ENCODE data around the gene DHFR2. TPM values are rescaled to one million over a fixed set of nuclear protein-coding genes. Genes with fewer than 3 reads are reported as not detected.

Gene DHFR2
- polyA plus RNA-seq, 1 of the 3 experiments (the other 2 are of a cell fraction), result 1.3 TPM

GRCh38 chr3:94076055-94076454 lies 13.3 kb upstream of the DHFR2 start (continued):
- TF ChIP-seq IRF3 (IDR thresholded peaks at IDR 0.05; ENCODE audit: low read depth, low read length) (no peak), ELF1 (IDR thresholded peaks at IDR 0.05) (no peak), SMC3 (IDR thresholded peaks at IDR 0.05; ENCODE audit: low read depth, low read length) (no peak)

- peaks cover 20% of the 10 kb centered on the region; the same call in 1 of the 2 replicates for H3K79me2 ChIP-seq (ENCODE audit: insufficient read depth)
- TF ChIP-seq TAF1 (IDR thresholded peaks at IDR 0.05; ENCODE audit: borderline replicate concordance, low read depth, low read length), result no peak
- TF ChIP-seq ZBTB33 (IDR thresholded peaks at IDR 0.05; ENCODE audit: borderline replicate concordance, low read depth), result no peak
- no peak for TF ChIP-seq CTCF (IDR thresholded peaks at IDR 0.05)
- no peak for TF ChIP-seq NFIC (IDR thresholded peaks at IDR 0.05; ENCODE audit: borderline replicate concordance)
- no peak for TF ChIP-seq EZH2phosphoT487 (IDR thresholded peaks at IDR 0.05; ENCODE audit: borderline replicate concordance, low read depth)
- no peak for TF ChIP-seq JUND (IDR thresholded peaks at IDR 0.05)
- TF ChIP-seq ELF1 (IDR thresholded peaks at IDR 0.05), result no peak
- no peak for TF ChIP-seq TCF12 (IDR thresholded peaks at IDR 0.05)
- no peak for TF ChIP-seq YY1 (IDR thresholded peaks at IDR 0.05; ENCODE audit: low read depth)
- TF ChIP-seq FOXM1 (IDR thresholded peaks at IDR 0.05; ENCODE audit: low read depth), result no peak
- no peak for TF ChIP-seq USF1 (IDR thresholded peaks at IDR 0.05; ENCODE audit: borderline replicate concordance, low read depth)
- no peak for TF ChIP-seq RCOR1 (IDR thresholded peaks at IDR 0.05; ENCODE audit: low read length)
- CTCF ChIA-PET, result interaction anchor here (0.8 to 3.2 kb wide), 3 partner anchors 10 to 264 kb away, joined by 3 to 22 read pairs (median 6); no protein-coding TSS in a partner anchor
Observed at GRCh38 chr3:94071713-94072284, 9.1 kb upstream of the DHFR2 start.

More at GRCh38 chr3:94071713-94072284, 9.1 kb upstream of the DHFR2 start:
- Histone ChIP-seq H3K27ac (ENCODE audit: low read depth in 2 of 2, low read length in 1 of 2) (no peak overlapping the region), H3K4me2 (no peak overlapping the region), H3F3A (replicated peaks; ENCODE audit: insufficient read depth) (peaks cover 5% of the 10 kb centered on the region), H3K9me2 (no peaks in the 10 kb centered on the region), H3K36me3 (replicated peaks in 1 of 2; ENCODE audit: control insufficient read depth in 1 of 2, insufficient read depth in 2 of 2, low read length in 1 of 2) (peaks cover 10 to 20% of the 10 kb centered on the region in 2 experiments), H3K9ac (no peak overlapping the region), H3K9me3 (no peaks in the 10 kb centered on the region), H2AFZ (ENCODE audit: low read depth) (no peak overlapping the region), H3K4me3 (ENCODE audit: low read depth in 2 of 2, low read length in 1 of 2) (no peak overlapping the region), H3K4me1 (ENCODE audit: control insufficient read depth in 1 of 2, insufficient read depth in 2 of 2, low read depth in 1 of 2, low read length in 1 of 2) (no peaks in the 10 kb centered on the region), H4K20me1 (ENCODE audit: insufficient read depth) (no peaks in the 10 kb centered on the region), H3K27me3 (ENCODE audit: insufficient read depth) (no peaks in the 10 kb centered on the region)
- POLR2A ChIA-PET, result no interaction called here
- 93% methylated on average over 4 of the region's 4 CpGs for WGBS (ENCODE audit: low lambda C conversion rate)
- no peak for DNase-seq

Data from SK-N-SH (cell line).